Panc1 (cell line): ENCODE results near the gene CNTNAP3B. TPM values are rescaled to one million over a fixed set of nuclear protein-coding genes. Genes with fewer than 3 reads are reported as not detected.
"Not testable (repeated sequence)": the region's sequence is repeated elsewhere in the genome, so short reads cannot be mapped to it uniquely, and the experiment has no call there.

Experiments
- ATAC-seq: fragments of 200-7000 bp; cut with Tn5 transposase; 2 replicates; pipeline ENCODE4 v1.9.1; 2020; ENCODE audit warnings: mild to moderate bottlenecking, moderate library complexity
- BruUV-seq: library from RNA; stranded (reverse); fragments of 400-500 nt; replicated peaks from 2 replicates; lab custom pipeline; 2021; lab: Mats Ljungman, UMichigan
- CTCF ChIA-PET: fragments of 300-600 bp; sonication (Branson Sonifier 250); formaldehyde crosslinking; loops from one replicate; lab custom pipeline; 2022; ENCODE audit warnings: antibody characterized with exemption; lab: Charles Lee
- POLR2A ChIA-PET: fragments of 300-600 bp; sonication (Branson Sonifier 250); formaldehyde crosslinking; loops from one replicate; lab custom pipeline; 2022; ENCODE audit warnings: antibody characterized with exemption; lab: Charles Lee
- DNase-seq: peaks from one replicate; pipeline ENCODE4 v3.0.0-alpha.2; 2010; ENCODE audit warnings: low read depth, low spot score
- H3K27ac ChIP-seq: 2 replicates; pipeline ENCODE4 v1.5.1; 2011; ENCODE audit warnings: mild to moderate bottlenecking, low read length, inconsistent platforms
- H3K27me3 ChIP-seq: fragments of 200-500 bp; sonication (Bioruptor generic); 2 replicates; pipeline ENCODE4 v1.6.0; 2014; ENCODE audit warnings: low read length, inconsistent platforms; ENCODE audit not compliant: control insufficient read depth, insufficient read depth
- H3K36me3 ChIP-seq: fragments of 200-500 bp; sonication (Bioruptor generic); 2 replicates; pipeline ENCODE4 v1.5.1; 2014; ENCODE audit warnings: inconsistent platforms, mild to moderate bottlenecking, low read length, moderate library complexity; ENCODE audit not compliant: control insufficient read depth, insufficient read depth
- H3K4me1 ChIP-seq: 2 replicates; pipeline ENCODE4 v1.5.1; 2011; ENCODE audit warnings: inconsistent platforms, mild to moderate bottlenecking, low read length, moderate library complexity; ENCODE audit not compliant: control insufficient read depth, insufficient read depth
- H3K4me3 ChIP-seq, 2 experiments: 2 replicates each; pipeline ENCODE4 v1.5.1; 2011 to 2012; ENCODE audit warnings: low read depth in 2 of 2, low read length in 2 of 2, mild to moderate bottlenecking in 2 of 2, inconsistent platforms in 1 of 2, moderate library complexity in 1 of 2
- H3K9me3 ChIP-seq: fragments of 200-500 bp; sonication (Bioruptor generic); 2 replicates; pipeline ENCODE4 v1.5.1; 2014; ENCODE audit warnings: low read depth, mild to moderate bottlenecking, inconsistent platforms, low read length, moderate library complexity; ENCODE audit not compliant: control insufficient read depth, insufficient read depth
- in situ Hi-C: cut with HindIII; loops from 2 replicates; pipeline ENCODE4 v1.10.0; 2016; ENCODE audit warnings: low sequenced_read_pairs, low pct_unique_long_range_greater_than_20kb
- intact Hi-C: fragments of 100-400 bp; cut with micrococcal nuclease; formaldehyde crosslinking; loops from one replicate; pipeline ENCODE4 v1.10.0; 2022; ENCODE audit not compliant: unreplicated experiment
- total RNA-seq: library from RNA; stranded (reverse); gene quantifications from one replicate; pipeline ENCODE4 v1.2.1, GENCODE V29; 2021; ENCODE audit not compliant: unreplicated experiment

The CNTNAP3B gene
- total RNA-seq, 1 experiment from 2014 or later, result 8.1 TPM

GRCh38 chr9:42050701-42051100 lies 78.5 kb downstream of the CNTNAP3B start:
- H3K4me1 ChIP-seq, CTCF ChIA-PET, POLR2A ChIA-PET, ATAC-seq, H3K9me3 ChIP-seq, H3K36me3 ChIP-seq, H3K27ac ChIP-seq, in situ Hi-C loops, H3K4me3 ChIP-seq, DNase-seq, BruUV-seq, intact Hi-C loops, H3K27me3 ChIP-seq: not testable (repeated sequence)

DNA sequence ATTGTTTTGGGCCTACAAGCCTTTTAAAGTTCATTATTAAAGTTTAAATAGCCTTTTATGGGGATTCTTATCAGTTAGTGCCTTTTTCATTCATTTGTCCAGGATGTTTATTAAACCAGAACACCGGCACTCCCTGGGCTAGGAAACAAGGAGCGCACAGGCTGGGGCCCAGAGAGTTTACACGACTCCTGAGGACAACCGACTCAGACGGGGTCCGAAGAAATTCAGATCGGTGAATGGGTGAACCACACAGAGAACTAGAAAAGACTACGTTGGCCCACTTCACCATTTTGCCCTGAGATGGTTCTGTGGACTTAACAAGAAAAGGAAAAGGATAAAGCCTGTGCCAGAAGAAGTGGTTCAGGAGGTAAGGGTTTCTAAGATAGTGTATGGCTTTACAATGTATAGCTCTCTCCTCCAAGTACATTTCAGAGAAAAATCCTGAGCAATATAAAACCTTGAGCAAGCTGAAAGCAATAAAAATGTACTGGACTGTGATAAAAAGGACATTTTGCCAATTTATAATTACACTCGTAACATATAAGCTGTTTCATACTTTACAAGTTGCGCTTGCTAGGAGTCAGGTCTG lies 84.7 kb downstream of the CNTNAP3B start:
- DNase-seq, intact Hi-C loops, in situ Hi-C loops, POLR2A ChIA-PET, H3K9me3 ChIP-seq, H3K4me1 ChIP-seq, CTCF ChIA-PET, H3K27me3 ChIP-seq, ATAC-seq, H3K4me3 ChIP-seq, BruUV-seq, H3K36me3 ChIP-seq, H3K27ac ChIP-seq: not testable (repeated sequence)

DNA sequence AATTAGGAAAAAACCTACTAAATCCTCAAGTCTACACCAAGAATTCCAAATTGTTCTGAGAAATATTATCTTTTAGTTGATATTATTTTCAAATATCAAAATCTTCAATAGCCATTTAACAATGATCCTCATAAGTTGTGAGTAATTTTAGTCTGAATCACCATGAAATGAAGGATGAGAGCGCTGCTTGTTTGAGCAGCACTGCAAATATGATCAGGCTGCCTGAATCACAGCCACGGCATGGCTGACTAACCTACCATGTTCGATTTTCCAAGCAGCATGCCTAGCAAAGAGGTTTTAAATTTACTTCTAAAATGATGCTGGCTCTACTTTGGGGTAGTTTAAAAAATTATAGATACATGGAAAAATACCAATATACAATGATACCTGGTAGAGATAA lies 95.7 kb downstream of the CNTNAP3B start:
- ATAC-seq, result not testable (repeated sequence)

GRCh38 chr9:42020639-42021038 lies 108.6 kb downstream of the CNTNAP3B start:
- DNase-seq, CTCF ChIA-PET, H3K4me1 ChIP-seq, BruUV-seq, H3K36me3 ChIP-seq, H3K9me3 ChIP-seq, H3K4me3 ChIP-seq, H3K27ac ChIP-seq, POLR2A ChIA-PET, ATAC-seq, in situ Hi-C loops, intact Hi-C loops, H3K27me3 ChIP-seq: not testable (repeated sequence)

More for the DNA sequence above, 95.7 kb downstream of the CNTNAP3B start:
- intact Hi-C loops, H3K27ac ChIP-seq, H3K4me3 ChIP-seq, H3K9me3 ChIP-seq, H3K36me3 ChIP-seq, in situ Hi-C loops, CTCF ChIA-PET, BruUV-seq, H3K4me1 ChIP-seq, POLR2A ChIA-PET, H3K27me3 ChIP-seq, DNase-seq: not testable (repeated sequence)

DNA sequence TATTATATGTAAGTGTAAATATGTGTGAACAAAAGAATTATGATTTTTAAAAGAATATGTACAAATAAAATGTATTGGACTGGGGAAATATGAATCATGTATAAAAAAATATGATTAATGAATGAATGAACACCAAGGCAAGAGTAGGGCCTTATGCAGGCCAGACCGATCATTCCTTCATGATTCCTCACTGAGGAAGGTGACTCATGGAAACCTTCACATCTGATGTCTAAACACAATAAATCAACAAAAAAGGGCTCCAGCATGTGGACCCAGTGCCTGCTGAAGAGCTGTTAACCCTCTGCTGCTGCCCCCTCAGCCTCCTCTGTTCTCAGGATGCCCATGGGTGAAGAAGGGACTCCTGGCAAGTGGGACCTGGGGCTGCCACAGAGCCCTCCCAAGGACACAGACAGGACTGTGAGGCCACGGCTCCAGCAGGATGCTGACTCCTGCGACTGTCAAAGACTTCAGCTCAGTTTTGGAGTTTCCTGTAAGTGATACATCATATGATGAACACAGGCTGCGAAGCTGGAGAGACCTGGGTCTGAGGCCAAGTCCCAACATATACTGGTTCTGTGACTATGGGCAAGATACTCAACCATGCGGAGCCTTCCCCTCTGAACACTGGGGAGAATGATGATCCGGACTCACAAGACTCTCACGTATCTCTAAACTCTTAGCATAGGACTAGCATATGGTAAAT lies 110.9 kb downstream of the CNTNAP3B start:
- DNase-seq, H3K4me1 ChIP-seq, POLR2A ChIA-PET, intact Hi-C loops, H3K27me3 ChIP-seq, H3K27ac ChIP-seq, H3K4me3 ChIP-seq, CTCF ChIA-PET, H3K36me3 ChIP-seq, BruUV-seq, in situ Hi-C loops, H3K9me3 ChIP-seq: not testable (repeated sequence)
- peak; percentile 89 for ATAC-seq

- H3K4me3 ChIP-seq, DNase-seq, H3K4me1 ChIP-seq, in situ Hi-C loops, H3K27me3 ChIP-seq, H3K9me3 ChIP-seq, CTCF ChIA-PET, ATAC-seq, intact Hi-C loops, H3K27ac ChIP-seq, POLR2A ChIA-PET, BruUV-seq, H3K36me3 ChIP-seq: not testable (repeated sequence)
These were observed 114.9 kb downstream of the CNTNAP3B start for GRCh38 chr9:42014317-42014716.

DNA sequence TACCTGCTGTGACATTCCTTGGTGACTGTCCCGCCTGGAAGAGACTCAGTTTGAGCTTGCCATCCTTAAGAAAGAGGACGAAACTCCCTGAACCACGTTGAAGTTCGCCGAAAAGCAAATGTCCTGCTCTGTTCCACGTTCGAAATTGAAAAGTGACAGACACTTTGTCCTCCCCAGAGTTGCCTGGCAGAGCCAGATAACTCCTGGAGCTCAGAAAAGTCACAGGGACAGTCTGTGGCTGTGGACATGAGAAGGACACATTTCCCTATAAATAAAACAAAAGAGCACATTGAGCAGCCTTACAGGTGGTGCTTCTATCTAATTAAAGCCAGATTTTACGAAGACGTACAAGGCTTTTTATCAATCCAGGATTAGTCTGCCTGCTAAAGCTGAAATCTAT lies 137.6 kb downstream of the CNTNAP3B start:
- H3K4me3 ChIP-seq, DNase-seq, intact Hi-C loops, H3K9me3 ChIP-seq, H3K27me3 ChIP-seq, H3K36me3 ChIP-seq, H3K27ac ChIP-seq, POLR2A ChIA-PET, ATAC-seq, in situ Hi-C loops, CTCF ChIA-PET, H3K4me1 ChIP-seq, BruUV-seq: not testable (repeated sequence)
